Neural progenitor cell (in vitro differentiated cells): Measurements from ENCODE around the gene KCNN2.

Experiments used
- EZH2 ChIP-seq: fragments of 200-600 bp; sonication (generic); IDR thresholded peaks from 2 replicates; pipeline ENCODE4 v1.6.1; 2017; ENCODE audit warnings: antibody characterized with exemption, mild to moderate bottlenecking, moderate library complexity
- EZH2phosphoT487 ChIP-seq: fragments of 200-600 bp; sonication (generic); IDR thresholded peaks from 2 replicates; pipeline ENCODE4 v1.6.1; 2017; ENCODE audit warnings: antibody characterized with exemption
- TF ChIP-seq, protein P1 (sequence below): fragments of 200-600 bp; sonication (generic); IDR thresholded peaks from 2 replicates; pipeline ENCODE4 v1.5.1; 2017; ENCODE audit warnings: antibody characterized with exemption, mild to moderate bottlenecking

DNA sequence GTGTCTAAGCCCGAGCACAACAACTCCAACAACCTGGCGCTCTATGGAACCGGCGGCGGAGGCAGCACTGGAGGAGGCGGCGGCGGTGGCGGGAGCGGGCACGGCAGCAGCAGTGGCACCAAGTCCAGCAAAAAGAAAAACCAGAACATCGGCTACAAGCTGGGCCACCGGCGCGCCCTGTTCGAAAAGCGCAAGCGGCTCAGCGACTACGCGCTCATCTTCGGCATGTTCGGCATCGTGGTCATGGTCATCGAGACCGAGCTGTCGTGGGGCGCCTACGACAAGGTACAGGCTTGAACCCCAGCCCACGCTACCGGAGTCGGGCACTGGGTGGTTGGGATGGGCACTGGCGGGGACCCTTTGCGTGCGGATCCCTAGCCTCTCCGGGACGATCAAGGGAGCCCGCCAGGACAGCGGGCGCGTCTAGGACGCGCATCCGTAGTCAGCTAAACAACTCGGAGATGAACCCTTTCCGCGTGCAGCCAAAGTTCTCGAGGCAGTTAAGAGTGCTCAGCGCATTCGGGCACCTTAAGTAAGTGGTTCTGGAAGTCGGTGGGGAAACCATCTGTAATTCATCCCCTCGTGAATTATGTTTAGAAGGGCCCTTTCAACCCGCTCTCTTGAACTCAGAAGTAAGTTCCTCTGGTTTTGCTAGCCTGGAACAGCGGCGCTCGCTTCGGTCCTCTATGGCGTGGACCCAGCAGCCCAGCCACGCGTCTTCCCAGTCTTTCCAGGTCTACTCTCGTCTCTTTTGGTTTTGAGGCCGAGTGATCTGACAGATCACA, 1.3 kb downstream of the KCNN2 start:
- TF ChIP-seq, protein P1, sequence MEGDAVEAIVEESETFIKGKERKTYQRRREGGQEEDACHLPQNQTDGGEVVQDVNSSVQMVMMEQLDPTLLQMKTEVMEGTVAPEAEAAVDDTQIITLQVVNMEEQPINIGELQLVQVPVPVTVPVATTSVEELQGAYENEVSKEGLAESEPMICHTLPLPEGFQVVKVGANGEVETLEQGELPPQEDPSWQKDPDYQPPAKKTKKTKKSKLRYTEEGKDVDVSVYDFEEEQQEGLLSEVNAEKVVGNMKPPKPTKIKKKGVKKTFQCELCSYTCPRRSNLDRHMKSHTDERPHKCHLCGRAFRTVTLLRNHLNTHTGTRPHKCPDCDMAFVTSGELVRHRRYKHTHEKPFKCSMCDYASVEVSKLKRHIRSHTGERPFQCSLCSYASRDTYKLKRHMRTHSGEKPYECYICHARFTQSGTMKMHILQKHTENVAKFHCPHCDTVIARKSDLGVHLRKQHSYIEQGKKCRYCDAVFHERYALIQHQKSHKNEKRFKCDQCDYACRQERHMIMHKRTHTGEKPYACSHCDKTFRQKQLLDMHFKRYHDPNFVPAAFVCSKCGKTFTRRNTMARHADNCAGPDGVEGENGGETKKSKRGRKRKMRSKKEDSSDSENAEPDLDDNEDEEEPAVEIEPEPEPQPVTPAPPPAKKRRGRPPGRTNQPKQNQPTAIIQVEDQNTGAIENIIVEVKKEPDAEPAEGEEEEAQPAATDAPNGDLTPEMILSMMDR = no peak
- TF ChIP-seq EZH2 = no peak
- TF ChIP-seq EZH2phosphoT487 = no peak
